Measurements from ENCODE around the gene GRK5.

GRK5 gene

GRCh38 chr10:119413093-119413453, 205.7 kb downstream of the GRK5 start:
- no peak for DNase-seq

GRCh38 chr10:119413471-119414080, 206.2 kb downstream of the GRK5 start:
- no peak for DNase-seq

- no peak for DNase-seq
Observed at GRCh38 chr10:119414081-119414611, 206.8 kb downstream of the GRK5 start.

GRCh38 chr10:119415121-119415520, 207.8 kb downstream of the GRK5 start:
- DNase-seq: no peak

GRCh38 chr10:119415536-119416503, 208.4 kb downstream of the GRK5 start:
- DNase-seq: no peak

- no peak for DNase-seq
Observed at GRCh38 chr10:119416855-119417254, 209.5 kb downstream of the GRK5 start.

GRCh38 chr10:119417852-119418251, 210.5 kb downstream of the GRK5 start:
- no peak for DNase-seq

GRCh38 chr10:119418362-119418761, 211.0 kb downstream of the GRK5 start:
- DNase-seq: no peak

GRCh38 chr10:119419931-119420330, 212.6 kb downstream of the GRK5 start:
- no peak for DNase-seq

- DNase-seq: no peak
Observed at GRCh38 chr10:119420950-119421875, 213.8 kb downstream of the GRK5 start.

- no peak for DNase-seq
Observed at GRCh38 chr10:119421891-119422681, 214.7 kb downstream of the GRK5 start.

GRCh38 chr10:119422682-119423509, 215.5 kb downstream of the GRK5 start:
- DNase-seq: no peak

GRCh38 chr10:119423510-119424257, 216.3 kb downstream of the GRK5 start:
- DNase-seq: no peak

GRCh38 chr10:119424258-119424975, 217.0 kb downstream of the GRK5 start:
- no peak for DNase-seq

GRCh38 chr10:119425102-119425880, 217.9 kb downstream of the GRK5 start:
- no peak for DNase-seq

GRCh38 chr10:119425881-119426170, 218.5 kb downstream of the GRK5 start:
- DNase-seq: no peak

- DNase-seq: no peak
Observed at GRCh38 chr10:119426699-119427098, 219.3 kb downstream of the GRK5 start.

GRCh38 chr10:119427263-119427864, 220.0 kb downstream of the GRK5 start:
- DNase-seq: no peak

GRCh38 chr10:119428789-119429188, 221.4 kb downstream of the GRK5 start:
- DNase-seq: no peak
